ENCODE measurements around the gene ADORA1. TPM values are rescaled to one million over a fixed set of nuclear protein-coding genes. Genes with fewer than 3 reads are reported as not detected.

The ADORA1 gene
- polyA plus RNA-seq, 4 donors = 0.38 to 1.4 (median 0.54) TPM; not detected in 1

DNA sequence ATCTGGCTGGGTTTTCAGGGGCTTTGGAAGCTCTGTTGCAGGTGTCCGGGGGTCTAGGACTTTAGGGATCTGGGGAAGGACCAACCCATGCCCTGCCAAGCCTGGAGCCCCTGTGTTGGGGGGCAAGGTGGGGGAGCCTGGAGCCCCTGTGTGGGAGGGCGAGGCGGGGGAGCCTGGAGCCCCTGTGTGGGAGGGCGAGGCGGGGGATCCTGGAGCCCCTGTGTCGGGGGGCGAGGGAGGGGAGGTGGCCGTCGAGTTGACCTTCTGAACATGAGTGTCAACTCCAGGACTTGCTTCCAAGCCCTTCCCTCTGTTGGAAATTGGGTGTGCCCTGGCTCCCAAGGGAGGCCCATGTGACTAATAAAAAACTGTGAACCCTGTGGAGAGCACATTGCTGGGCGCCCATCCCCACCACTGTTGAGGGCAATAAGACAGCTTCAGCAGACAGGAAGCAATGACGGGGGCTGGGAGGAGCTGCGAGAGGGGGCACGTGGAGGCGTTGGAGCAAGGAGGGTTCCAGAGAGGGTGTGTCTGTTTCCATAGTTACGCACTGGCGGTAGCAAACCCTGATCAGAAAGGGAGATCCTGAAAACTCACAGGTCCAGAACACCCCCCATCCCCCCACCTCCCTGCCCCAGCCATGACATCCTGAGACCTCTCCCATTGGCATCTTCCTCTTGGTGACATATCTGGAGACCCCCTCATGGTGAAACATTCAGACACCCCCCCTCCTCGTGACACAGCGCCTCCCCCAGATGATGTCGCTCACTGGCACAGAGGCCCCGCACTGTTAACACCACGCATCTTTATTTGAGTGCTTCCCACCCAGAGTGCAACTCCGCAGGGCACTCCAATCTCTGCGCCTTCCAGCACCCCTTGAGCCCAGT lies 39.7 kb downstream of the ADORA1 start:
- FAIRE-seq (no peak), DNase-seq (peak in 1 of 2 donors; percentile 58)
- Histone ChIP-seq H3K4me3 (ENCODE audit: low read depth in 1 of 3, low read length in 3 of 3) (no peak overlapping the region), H3K27me3 (ENCODE audit: control insufficient read depth in 3 of 3, insufficient read depth in 3 of 3, low read length in 3 of 3) (no peaks in the 10 kb centered on the region), H3K4me1 (ENCODE audit: control insufficient read depth in 3 of 3, insufficient read depth in 2 of 3, low read depth in 1 of 3, low read length in 2 of 3) (peaks cover 0 to 6% (median 0%) of the 10 kb centered on the region in 3 donors), H3K36me3 (ENCODE audit: control insufficient read depth in 3 of 3, insufficient read depth in 2 of 3, low read depth in 1 of 3, low read length in 3 of 3) (no peaks in the 10 kb centered on the region), H3K9me3 (ENCODE audit: control insufficient read depth in 2 of 2, insufficient read depth in 1 of 2, low read depth in 1 of 2, low read length in 1 of 2) (no peaks in the 10 kb centered on the region), H3K27ac (ENCODE audit: low read depth in 1 of 3, low read length in 2 of 3) (no peak overlapping the region)
- WGBS, 3 donors = 59 to 74% (median 62%) methylated on average over 22 to 23 of the region's 23 CpGs

GRCh38 chr1:203167913-203168200 lies 40.3 kb downstream of the ADORA1 start:
- Histone ChIP-seq H3K27me3 (ENCODE audit: control insufficient read depth in 3 of 3, insufficient read depth in 3 of 3, low read length in 3 of 3) (no peaks in the 10 kb centered on the region), H3K36me3 (ENCODE audit: control insufficient read depth in 3 of 3, insufficient read depth in 2 of 3, low read depth in 1 of 3, low read length in 3 of 3) (no peaks in the 10 kb centered on the region), H3K27ac (ENCODE audit: low read depth in 1 of 3, low read length in 2 of 3) (no peak overlapping the region), H3K9me3 (ENCODE audit: control insufficient read depth in 2 of 2, insufficient read depth in 1 of 2, low read depth in 1 of 2, low read length in 1 of 2) (no peaks in the 10 kb centered on the region), H3K4me3 (ENCODE audit: low read depth in 1 of 3, low read length in 3 of 3) (no peak overlapping the region), H3K4me1 (ENCODE audit: control insufficient read depth in 3 of 3, insufficient read depth in 2 of 3, low read depth in 1 of 3, low read length in 2 of 3) (peaks cover 0 to 6% (median 0%) of the 10 kb centered on the region in 3 donors)
- FAIRE-seq (no peak), DNase-seq (no peak)
- 88 to 93% (median 90%) methylated on average over 5 of the region's 5 CpGs for WGBS, 3 donors

- no peak for DNase-seq
- H3K27ac ChIP-seq (ENCODE audit: low read depth in 1 of 3, low read length in 2 of 3) = no peak overlapping the region
- no peaks in the 10 kb centered on the region for H3K27me3 ChIP-seq (ENCODE audit: control insufficient read depth in 3 of 3, insufficient read depth in 3 of 3, low read length in 3 of 3)
- no peaks in the 10 kb centered on the region for H3K9me3 ChIP-seq (ENCODE audit: control insufficient read depth in 2 of 2, insufficient read depth in 1 of 2, low read depth in 1 of 2, low read length in 1 of 2)
- no peak for FAIRE-seq
- 90 to 94% (median 93%) methylated on average over 11 to 12 of the region's 12 CpGs for WGBS, 3 donors
- H3K4me1 ChIP-seq (ENCODE audit: control insufficient read depth in 3 of 3, insufficient read depth in 2 of 3, low read depth in 1 of 3, low read length in 2 of 3) = peaks cover 0 to 6% (median 0%) of the 10 kb centered on the region in 3 donors
- no peak overlapping the region for H3K4me3 ChIP-seq (ENCODE audit: low read depth in 1 of 3, low read length in 3 of 3)
- H3K36me3 ChIP-seq (ENCODE audit: control insufficient read depth in 3 of 3, insufficient read depth in 2 of 3, low read depth in 1 of 3, low read length in 3 of 3) = no peaks in the 10 kb centered on the region
These were observed 40.8 kb downstream of the ADORA1 start for GRCh38 chr1:203168256-203168786.

DNA sequence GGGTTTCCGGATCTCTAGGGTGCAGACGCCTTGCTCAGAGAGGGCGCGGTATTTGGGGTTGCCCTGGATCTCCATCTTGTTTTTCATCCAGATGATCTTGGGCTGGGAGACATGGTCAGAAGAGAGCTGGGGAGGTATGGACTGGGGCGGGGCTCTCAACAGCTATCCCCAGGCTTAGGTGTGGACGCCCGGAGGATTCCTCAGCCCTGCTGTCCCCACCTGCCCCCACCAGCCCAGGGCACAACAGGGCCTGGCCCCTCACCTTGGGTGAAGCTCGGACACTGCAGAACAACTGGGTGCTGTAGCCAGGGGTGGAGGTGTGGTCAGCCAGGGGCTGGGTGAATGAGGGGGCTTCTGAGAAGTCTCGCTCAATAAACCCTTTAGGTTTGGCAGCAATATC lies 41.5 kb downstream of the ADORA1 start:
- Histone ChIP-seq H3K4me3 (ENCODE audit: low read depth in 1 of 3, low read length in 3 of 3) (no peak overlapping the region), H3K36me3 (ENCODE audit: control insufficient read depth in 3 of 3, insufficient read depth in 2 of 3, low read depth in 1 of 3, low read length in 3 of 3) (no peaks in the 10 kb centered on the region), H3K9me3 (ENCODE audit: control insufficient read depth in 2 of 2, insufficient read depth in 1 of 2, low read depth in 1 of 2, low read length in 1 of 2) (no peaks in the 10 kb centered on the region), H3K4me1 (ENCODE audit: control insufficient read depth in 3 of 3, insufficient read depth in 2 of 3, low read depth in 1 of 3, low read length in 2 of 3) (peaks cover 0 to 6% (median 0%) of the 10 kb centered on the region in 3 donors), H3K27me3 (ENCODE audit: control insufficient read depth in 3 of 3, insufficient read depth in 3 of 3, low read length in 3 of 3) (peaks cover 0 to 2% (median 0%) of the 10 kb centered on the region in 3 donors), H3K27ac (ENCODE audit: low read depth in 1 of 3, low read length in 2 of 3) (no peak overlapping the region)
- DNase-seq (no peak), FAIRE-seq (no peak)
- WGBS, 3 donors = 79 to 91% (median 91%) methylated on average over 9 of the region's 9 CpGs

DNA sequence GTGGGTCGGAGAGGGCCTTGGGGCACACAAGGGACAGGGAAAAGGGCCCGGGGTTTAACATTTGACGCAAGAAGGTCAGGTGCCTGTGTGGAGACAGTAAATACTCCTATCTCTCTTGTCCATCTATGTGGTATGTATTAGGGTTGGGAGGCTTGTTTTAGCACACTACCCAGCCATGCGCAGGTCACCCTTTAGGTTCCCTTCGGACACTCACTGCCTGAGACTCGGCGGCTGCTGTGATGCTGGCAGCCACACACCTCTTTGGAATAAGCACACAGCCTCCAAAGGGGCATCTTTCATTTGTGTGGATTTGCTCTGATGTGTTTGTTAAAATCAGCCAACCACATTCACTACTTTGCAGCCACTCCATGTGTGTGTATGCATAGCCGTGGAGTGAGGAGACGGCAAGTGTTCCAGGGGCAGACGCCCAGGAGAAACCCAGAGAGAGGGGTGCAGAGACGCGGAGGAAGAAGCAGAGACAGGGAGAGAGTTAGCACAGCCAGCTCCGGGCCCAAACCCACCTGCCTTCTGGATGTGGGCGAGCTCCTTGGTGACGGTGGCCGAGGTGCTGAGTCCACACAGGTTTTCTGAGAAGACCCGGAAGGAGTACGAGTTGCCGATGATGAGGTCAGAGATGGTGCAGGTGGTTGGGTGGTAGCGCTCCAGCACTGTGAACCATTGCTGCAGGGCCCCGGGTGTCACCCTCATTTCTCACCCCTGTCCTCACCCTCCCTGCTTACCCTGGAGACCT lies 42.4 kb downstream of the ADORA1 start:
- Histone ChIP-seq H3K36me3 (ENCODE audit: control insufficient read depth in 3 of 3, insufficient read depth in 2 of 3, low read depth in 1 of 3, low read length in 3 of 3) (no peaks in the 10 kb centered on the region), H3K4me3 (ENCODE audit: low read depth in 1 of 3, low read length in 3 of 3) (no peak overlapping the region), H3K9me3 (ENCODE audit: control insufficient read depth in 2 of 2, insufficient read depth in 1 of 2, low read depth in 1 of 2, low read length in 1 of 2) (no peaks in the 10 kb centered on the region), H3K27me3 (ENCODE audit: control insufficient read depth in 3 of 3, insufficient read depth in 3 of 3, low read length in 3 of 3) (peaks cover 0 to 2% (median 0%) of the 10 kb centered on the region in 3 donors), H3K4me1 (ENCODE audit: control insufficient read depth in 3 of 3, insufficient read depth in 2 of 3, low read depth in 1 of 3, low read length in 2 of 3) (peaks cover 0 to 6% (median 0%) of the 10 kb centered on the region in 3 donors), H3K27ac (ENCODE audit: low read depth in 1 of 3, low read length in 2 of 3) (no peak overlapping the region)
- no peak for FAIRE-seq
- 83 to 87% (median 86%) methylated on average over 21 of the region's 21 CpGs for WGBS, 3 donors
- DNase-seq = no peak

DNA sequence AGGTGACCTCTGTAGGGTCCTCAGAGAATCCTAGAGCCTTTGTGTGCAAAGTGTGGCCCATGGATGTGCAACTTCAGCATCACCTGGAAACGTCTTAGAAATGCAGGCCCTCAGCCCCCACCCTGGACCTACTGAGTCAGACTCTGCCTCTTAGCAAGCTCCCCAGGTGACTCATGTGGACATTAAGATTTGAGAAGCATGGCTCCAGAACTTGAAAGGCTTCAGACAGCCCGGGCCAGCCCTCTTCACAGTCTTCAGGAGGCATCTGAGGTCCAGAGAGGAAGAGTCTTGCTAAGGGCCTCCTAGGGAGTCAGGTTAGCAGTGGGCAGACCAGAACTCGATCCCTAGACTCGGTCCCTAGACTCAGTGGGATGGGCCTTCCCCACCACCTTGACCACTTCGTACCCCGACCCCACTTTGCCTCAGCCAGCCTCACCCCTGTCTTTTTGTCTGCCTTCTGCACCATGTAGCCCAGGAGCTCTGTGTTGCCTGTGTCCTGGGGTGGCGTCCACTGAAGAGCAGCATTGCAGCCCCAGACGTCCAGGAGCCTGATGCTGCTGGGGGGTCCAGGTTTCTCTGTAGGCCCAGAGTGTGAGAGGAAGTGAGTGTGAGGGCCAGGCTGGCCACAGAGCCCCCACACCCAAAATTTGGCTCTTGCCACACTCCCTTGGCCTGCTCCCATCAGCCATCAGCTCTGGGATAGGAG lies 43.3 kb downstream of the ADORA1 start:
- WGBS, 3 donors = 59 to 78% (median 68%) methylated on average over 8 of the region's 8 CpGs

GRCh38 chr1:203171341-203172183 lies 44.0 kb downstream of the ADORA1 start:
- DNase-seq = no peak
- 89 to 93% (median 90%) methylated on average over 22 of the region's 22 CpGs for WGBS, 3 donors

More for the DNA sequence above, 43.3 kb downstream of the ADORA1 start:
- Histone ChIP-seq H3K36me3 (ENCODE audit: control insufficient read depth in 3 of 3, insufficient read depth in 2 of 3, low read depth in 1 of 3, low read length in 3 of 3) (no peaks in the 10 kb centered on the region), H3K4me1 (ENCODE audit: control insufficient read depth in 3 of 3, insufficient read depth in 2 of 3, low read depth in 1 of 3, low read length in 2 of 3) (peaks cover 0 to 6% (median 0%) of the 10 kb centered on the region in 3 donors), H3K4me3 (ENCODE audit: low read depth in 1 of 3, low read length in 3 of 3) (no peak overlapping the region), H3K9me3 (ENCODE audit: control insufficient read depth in 2 of 2, insufficient read depth in 1 of 2, low read depth in 1 of 2, low read length in 1 of 2) (no peaks in the 10 kb centered on the region), H3K27me3 (ENCODE audit: control insufficient read depth in 3 of 3, insufficient read depth in 3 of 3, low read length in 3 of 3) (peaks cover 0 to 2% (median 0%) of the 10 kb centered on the region in 3 donors), H3K27ac (ENCODE audit: low read depth in 1 of 3, low read length in 2 of 3) (no peak overlapping the region)
- no peak for FAIRE-seq
- DNase-seq = no peak

More at GRCh38 chr1:203171341-203172183, 44.0 kb downstream of the ADORA1 start:
- H3K27ac ChIP-seq (ENCODE audit: low read depth in 1 of 3, low read length in 2 of 3) = no peak overlapping the region
- no peak for FAIRE-seq
- H3K27me3 ChIP-seq (ENCODE audit: control insufficient read depth in 3 of 3, insufficient read depth in 3 of 3, low read length in 3 of 3) = peaks cover 0 to 2% (median 0%) of the 10 kb centered on the region in 3 donors
- no peak overlapping the region for H3K4me3 ChIP-seq (ENCODE audit: low read depth in 1 of 3, low read length in 3 of 3)
- H3K9me3 ChIP-seq (ENCODE audit: control insufficient read depth in 2 of 2, insufficient read depth in 1 of 2, low read depth in 1 of 2, low read length in 1 of 2) = no peaks in the 10 kb centered on the region
- H3K4me1 ChIP-seq (ENCODE audit: control insufficient read depth in 3 of 3, insufficient read depth in 2 of 3, low read depth in 1 of 3, low read length in 2 of 3) = peaks cover 0 to 5% (median 0%) of the 10 kb centered on the region in 3 donors
- no peaks in the 10 kb centered on the region for H3K36me3 ChIP-seq (ENCODE audit: control insufficient read depth in 3 of 3, insufficient read depth in 2 of 3, low read depth in 1 of 3, low read length in 3 of 3)
